Activated CD8-positive, alpha-beta memory T cell treated with anti-CD3 and anti-CD28 coated beads, Interleukin-2, amount 10 ng/mL, durations not matched to agents 7 days and 5 days (primary cell): ENCODE data around the gene TAF1B. TPM values are rescaled to one million over a fixed set of nuclear protein-coding genes. Genes with fewer than 3 reads are reported as not detected.

ENCODE experiments used
- ATAC-seq: fragments of 150-1000 bp; cut with Tn5 transposase; one replicate; pipeline ENCODE4 v1.10.0; 2021; ENCODE audit warnings: moderate library complexity
- CTCF ChIA-PET: fragments of 350-600 bp; sonication (Branson Sonifier 250); formaldehyde crosslinking; loops from one replicate; lab custom pipeline; 2021; ENCODE audit warnings: antibody characterized with exemption; lab: Charles Lee
- DNase-seq: peaks from one replicate; pipeline ENCODE4 v3.0.0-alpha.2; 2020
- H3K27ac Mint-ChIP-seq: one replicate; pipeline ENCODE4 v1.8.0; 2021; ENCODE audit warnings: mild to moderate bottlenecking, mixed read lengths
- H3K27me3 Mint-ChIP-seq: one replicate; pipeline ENCODE4 v1.8.0; 2021; ENCODE audit warnings: mixed read lengths
- H3K36me3 Mint-ChIP-seq: one replicate; pipeline ENCODE4 v1.8.0; 2021; ENCODE audit warnings: mild to moderate bottlenecking, mixed read lengths
- H3K4me1 Mint-ChIP-seq: one replicate; pipeline ENCODE4 v1.8.0; 2021; ENCODE audit warnings: mixed read lengths
- H3K4me3 Mint-ChIP-seq: one replicate; pipeline ENCODE4 v1.8.0; 2021; ENCODE audit warnings: mild to moderate bottlenecking, moderate library complexity, mixed read lengths
- H3K9me3 Mint-ChIP-seq: one replicate; pipeline ENCODE4 v1.8.0; 2022; ENCODE audit warnings: low read depth, mixed read lengths
- total RNA-seq, 2 experiments: library from RNA; stranded (reverse); gene quantifications; one replicate each; pipeline ENCODE4 v1.2.3, GENCODE V29; 2021

The TAF1B gene
- total RNA-seq, 2 experiments from 2014 or later = 29.5 to 31.2 TPM

DNA sequence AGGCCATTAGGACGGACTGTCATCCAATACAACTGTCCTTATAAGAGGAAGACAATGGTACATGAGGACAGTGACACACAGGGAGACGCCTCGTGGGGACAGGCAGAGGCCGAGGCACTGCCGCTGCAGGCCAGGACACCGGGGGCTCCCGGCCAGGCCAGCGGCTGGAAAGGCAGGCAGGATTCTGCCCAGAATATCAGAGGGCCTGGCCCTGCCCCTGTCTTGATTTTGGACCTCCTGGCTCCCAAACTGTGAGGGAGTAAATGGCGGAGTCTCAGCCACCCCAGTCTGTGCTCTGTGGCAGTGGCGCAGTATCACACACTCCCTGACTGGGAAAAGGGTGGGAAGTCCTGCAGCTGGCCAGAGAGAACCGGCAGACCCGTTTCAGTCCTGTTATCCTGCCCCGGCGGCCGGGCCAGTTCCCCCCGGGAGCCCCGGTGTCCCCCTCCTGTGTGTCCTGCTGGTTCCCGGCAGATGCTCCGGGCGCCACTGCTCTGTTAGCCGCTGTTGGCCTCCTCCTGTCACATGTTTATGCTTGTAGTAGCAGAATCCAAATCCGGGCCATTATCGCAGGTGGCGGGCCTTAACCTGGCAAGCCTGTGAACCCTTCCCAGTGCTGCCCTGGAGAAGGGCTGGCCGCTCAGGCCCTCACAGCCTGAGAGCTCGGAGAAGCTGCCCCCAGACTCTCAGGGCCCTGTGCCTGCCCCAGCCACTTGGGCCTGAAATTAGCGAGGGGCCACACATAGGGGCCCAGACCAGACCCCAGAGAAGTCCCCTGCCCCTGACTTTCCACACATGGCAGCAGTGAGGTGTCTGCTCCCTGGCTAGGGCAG, 31.4 kb upstream of the TAF1B start:
- ATAC-seq (no peak), DNase-seq (no peak)
- H3K36me3 Mint-ChIP-seq = no peaks in the 10 kb centered on the region
- no peak overlapping the region for H3K27ac Mint-ChIP-seq
- H3K27me3 Mint-ChIP-seq = peaks cover 5% of the 10 kb centered on the region
- CTCF ChIA-PET = interaction anchor here (1.3 to 8.1 kb wide), 4 partner anchors 103 to 285 kb away, joined by 5 to 95 read pairs (median 30); no protein-coding TSS in a partner anchor
- H3K9me3 Mint-ChIP-seq = no peaks in the 10 kb centered on the region
- H3K4me3 Mint-ChIP-seq = no peak overlapping the region
- H3K4me1 Mint-ChIP-seq = peaks cover 19% of the 10 kb centered on the region

- no peaks in the 10 kb centered on the region for H3K36me3 Mint-ChIP-seq
- H3K27me3 Mint-ChIP-seq = peaks cover 5% of the 10 kb centered on the region
- no peak for ATAC-seq
- no peaks in the 10 kb centered on the region for H3K9me3 Mint-ChIP-seq
- H3K4me3 Mint-ChIP-seq = no peak overlapping the region
- DNase-seq = no peak
- H3K4me1 Mint-ChIP-seq = peaks cover 20% of the 10 kb centered on the region
- no peak overlapping the region for H3K27ac Mint-ChIP-seq
- CTCF ChIA-PET = interaction anchor here (1.0 to 8.1 kb wide), 29 partner anchors 9 to 284 kb away, joined by 3 to 95 read pairs (median 6); partner anchors contain the start of gene TAF1B
Measured at GRCh38 chr2:9812945-9813311, 30.3 kb upstream of the TAF1B start.

GRCh38 chr2:9813312-9814128, 29.8 kb upstream of the TAF1B start:
- peaks cover 20% of the 10 kb centered on the region for H3K4me1 Mint-ChIP-seq
- no peak overlapping the region for H3K4me3 Mint-ChIP-seq
- peaks cover 7% of the 10 kb centered on the region for H3K27me3 Mint-ChIP-seq
- ATAC-seq (peak; percentile 97), DNase-seq (peak; percentile 82)
- peak overlapping the region; percentile 71 for H3K27ac Mint-ChIP-seq
- H3K9me3 Mint-ChIP-seq = no peaks in the 10 kb centered on the region
- no peaks in the 10 kb centered on the region for H3K36me3 Mint-ChIP-seq
- CTCF ChIA-PET = interaction anchor here (0.6 to 8.1 kb wide), 71 partner anchors 9 to 622 kb away, joined by 3 to 95 read pairs (median 5); partner anchors contain the start of gene TAF1B

GRCh38 chr2:9814129-9814868, 29.0 kb upstream of the TAF1B start:
- DNase-seq = no peak
- no peaks in the 10 kb centered on the region for H3K9me3 Mint-ChIP-seq
- H3K4me1 Mint-ChIP-seq = peaks cover 20% of the 10 kb centered on the region
- H3K4me3 Mint-ChIP-seq = no peak overlapping the region
- H3K27me3 Mint-ChIP-seq = peaks cover 7% of the 10 kb centered on the region
- H3K27ac Mint-ChIP-seq = no peak overlapping the region
- no peak for ATAC-seq
- no peaks in the 10 kb centered on the region for H3K36me3 Mint-ChIP-seq
- CTCF ChIA-PET = interaction anchor here (0.7 to 8.1 kb wide), 68 partner anchors 8 to 621 kb away, joined by 3 to 95 read pairs (median 5); partner anchors contain the start of gene TAF1B

DNA sequence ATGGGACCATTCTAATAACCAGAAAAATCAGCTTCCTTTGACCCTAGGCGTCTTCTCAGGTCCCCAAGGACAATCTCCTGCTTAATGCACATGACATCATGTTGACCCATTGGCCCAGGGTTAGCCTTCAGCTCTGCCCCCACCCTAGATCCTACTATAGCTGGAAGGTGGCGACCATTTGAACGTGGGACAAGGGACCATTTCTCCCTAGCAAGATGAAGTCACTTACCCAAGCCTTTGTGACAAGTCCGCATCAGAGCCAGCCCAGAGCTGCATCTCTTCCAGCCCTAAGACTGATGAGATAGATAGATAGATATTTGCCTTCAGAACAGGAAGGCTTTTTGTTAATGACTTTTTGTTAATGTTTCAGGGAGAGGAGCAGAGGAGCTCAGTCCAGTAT, 28.2 kb upstream of the TAF1B start:
- Mint-ChIP-seq H3K4me1 (peaks cover 20% of the 10 kb centered on the region), H3K27me3 (peaks cover 7% of the 10 kb centered on the region), H3K36me3 (no peaks in the 10 kb centered on the region), H3K27ac (no peak overlapping the region), H3K9me3 (no peaks in the 10 kb centered on the region), H3K4me3 (no peak overlapping the region)
- ATAC-seq (no peak), DNase-seq (no peak)
- CTCF ChIA-PET = interaction anchor here (1.1 to 8.1 kb wide), 25 partner anchors 12 to 620 kb away, joined by 3 to 95 read pairs (median 7); partner anchors contain the start of gene TAF1B

GRCh38 chr2:9815844-9816279, 27.4 kb upstream of the TAF1B start:
- DNase-seq (no peak), ATAC-seq (no peak)
- peaks cover 20% of the 10 kb centered on the region for H3K4me1 Mint-ChIP-seq
- no peak overlapping the region for H3K4me3 Mint-ChIP-seq
- H3K9me3 Mint-ChIP-seq = no peaks in the 10 kb centered on the region
- H3K27me3 Mint-ChIP-seq = peaks cover 7% of the 10 kb centered on the region
- no peaks in the 10 kb centered on the region for H3K36me3 Mint-ChIP-seq
- CTCF ChIA-PET = interaction anchor here (0.6 to 8.1 kb wide), 16 partner anchors 11 to 619 kb away, joined by 3 to 95 read pairs (median 4); partner anchors contain the start of gene TAF1B
- H3K27ac Mint-ChIP-seq = no peak overlapping the region

DNA sequence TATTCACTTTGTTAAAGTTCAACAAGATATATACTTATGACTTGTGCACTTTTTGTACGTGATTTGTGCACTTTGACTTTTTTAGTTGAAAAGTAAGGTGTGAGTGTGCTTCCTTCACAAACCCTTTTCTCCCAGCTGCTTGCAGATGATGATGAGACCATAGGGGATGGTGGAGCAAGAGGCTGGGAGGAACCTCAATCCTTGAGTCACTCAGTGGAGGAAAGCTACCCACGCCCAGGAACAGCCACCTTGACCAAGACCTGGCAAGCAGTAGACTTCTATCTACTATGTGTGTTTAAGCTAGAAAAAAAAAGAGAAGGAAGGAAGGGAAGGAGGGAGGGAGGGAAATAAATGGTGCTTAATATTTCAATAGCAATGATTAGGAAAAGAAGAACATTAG, 25.2 kb upstream of the TAF1B start:
- Mint-ChIP-seq H3K4me3 (no peak overlapping the region), H3K36me3 (no peaks in the 10 kb centered on the region), H3K27ac (no peak overlapping the region), H3K4me1 (peaks cover 17% of the 10 kb centered on the region), H3K9me3 (no peaks in the 10 kb centered on the region), H3K27me3 (peaks cover 7% of the 10 kb centered on the region)
- CTCF ChIA-PET = no interaction called here
- ATAC-seq (no peak), DNase-seq (no peak)

GRCh38 chr2:9819551-9819950, 23.7 kb upstream of the TAF1B start:
- no peaks in the 10 kb centered on the region for H3K36me3 Mint-ChIP-seq
- no peak overlapping the region for H3K4me3 Mint-ChIP-seq
- ATAC-seq (no peak), DNase-seq (no peak)
- H3K27me3 Mint-ChIP-seq = peaks cover 7% of the 10 kb centered on the region
- no peak overlapping the region for H3K27ac Mint-ChIP-seq
- CTCF ChIA-PET = interaction anchor here (0.6 to 0.9 kb wide), 3 partner anchors 20 to 229 kb away, joined by 3 read pairs; no protein-coding TSS in a partner anchor
- H3K9me3 Mint-ChIP-seq = no peaks in the 10 kb centered on the region
- peaks cover 12% of the 10 kb centered on the region for H3K4me1 Mint-ChIP-seq

GRCh38 chr2:9820020-9820973, 23.0 kb upstream of the TAF1B start:
- ATAC-seq (no peak), DNase-seq (no peak)
- Mint-ChIP-seq H3K9me3 (no peaks in the 10 kb centered on the region), H3K4me3 (no peak overlapping the region), H3K4me1 (peaks cover 11% of the 10 kb centered on the region), H3K27ac (no peak overlapping the region), H3K36me3 (no peaks in the 10 kb centered on the region), H3K27me3 (peaks cover 4% of the 10 kb centered on the region)
- CTCF ChIA-PET = interaction anchor here (0.6 to 0.9 kb wide), 3 partner anchors 21 to 228 kb away, joined by 3 read pairs; no protein-coding TSS in a partner anchor

GRCh38 chr2:9821805-9822445, 21.3 kb upstream of the TAF1B start:
- ATAC-seq (no peak), DNase-seq (no peak)
- H3K4me3 Mint-ChIP-seq = no peak overlapping the region
- no peak overlapping the region for H3K27ac Mint-ChIP-seq
- CTCF ChIA-PET = interaction anchor here (1.5 kb wide), 1 partner anchor 8 kb away, joined by 8 read pairs; no protein-coding TSS in a partner anchor
- H3K27me3 Mint-ChIP-seq = peaks cover 5% of the 10 kb centered on the region
- H3K36me3 Mint-ChIP-seq = no peaks in the 10 kb centered on the region
- no peaks in the 10 kb centered on the region for H3K9me3 Mint-ChIP-seq
- H3K4me1 Mint-ChIP-seq = peaks cover under 1% of the 10 kb centered on the region

- no peaks in the 10 kb centered on the region for H3K36me3 Mint-ChIP-seq
- no peak for ATAC-seq
- H3K27me3 Mint-ChIP-seq = peaks cover 11% of the 10 kb centered on the region
- H3K27ac Mint-ChIP-seq = no peak overlapping the region
- no peaks in the 10 kb centered on the region for H3K9me3 Mint-ChIP-seq
- no peak for DNase-seq
- H3K4me1 Mint-ChIP-seq = no peaks in the 10 kb centered on the region
- no peak overlapping the region for H3K4me3 Mint-ChIP-seq
- CTCF ChIA-PET = interaction anchor here (1.3 kb wide), 1 partner anchor 11 kb away, joined by 5 read pairs; no protein-coding TSS in a partner anchor
Measured at GRCh38 chr2:9824441-9824840, 18.8 kb upstream of the TAF1B start.
